ENCODE data around the gene HOXC10. TPM values are rescaled to one million over a fixed set of nuclear protein-coding genes. Genes with fewer than 3 reads are reported as not detected.
A peak's percentile ranks its signal among the peaks of the same experiment; 100 is the strongest.

HOXC10 gene
- total RNA-seq, 1 experiment from 2014 or later: not detected

- H3K36me3 ChIP-seq (replicated peaks; ENCODE audit: control insufficient read depth, insufficient read depth, low read length): no peaks in the 10 kb centered on the region
- H3K4me3 ChIP-seq (ENCODE audit: insufficient read depth, low read depth, low read length): no peak overlapping the region
- DNase-seq: peak; percentile 77
- H3K27me3 ChIP-seq (ENCODE audit: control insufficient read depth, insufficient read depth, low read length): peaks cover 100% of the 10 kb centered on the region
Measured at GRCh38 chr12:53955036-53955775, 29.7 kb upstream of the HOXC10 start.

GRCh38 chr12:53955776-53956250, 29.1 kb upstream of the HOXC10 start:
- no peak for DNase-seq

GRCh38 chr12:53956251-53956887, 28.6 kb upstream of the HOXC10 start:
- H3K4me3 ChIP-seq (ENCODE audit: insufficient read depth, low read depth, low read length): no peak overlapping the region
- DNase-seq: no peak
- no peaks in the 10 kb centered on the region for H3K36me3 ChIP-seq (replicated peaks; ENCODE audit: control insufficient read depth, insufficient read depth, low read length)
- H3K27me3 ChIP-seq (ENCODE audit: control insufficient read depth, insufficient read depth, low read length): peaks cover 100% of the 10 kb centered on the region

More at GRCh38 chr12:53955776-53956250, 29.1 kb upstream of the HOXC10 start:
- peaks cover 100% of the 10 kb centered on the region for H3K27me3 ChIP-seq (ENCODE audit: control insufficient read depth, insufficient read depth, low read length)
- no peak overlapping the region for H3K4me3 ChIP-seq (ENCODE audit: insufficient read depth, low read depth, low read length)
- H3K36me3 ChIP-seq (replicated peaks; ENCODE audit: control insufficient read depth, insufficient read depth, low read length): no peaks in the 10 kb centered on the region

- peaks cover 100% of the 10 kb centered on the region for H3K27me3 ChIP-seq (ENCODE audit: control insufficient read depth, insufficient read depth, low read length)
- no peak for DNase-seq
- no peaks in the 10 kb centered on the region for H3K36me3 ChIP-seq (replicated peaks; ENCODE audit: control insufficient read depth, insufficient read depth, low read length)
- H3K4me3 ChIP-seq (ENCODE audit: insufficient read depth, low read depth, low read length): no peak overlapping the region
Measured at GRCh38 chr12:53956914-53957536, 27.9 kb upstream of the HOXC10 start.

GRCh38 chr12:53958128-53958527, 26.8 kb upstream of the HOXC10 start:
- H3K27me3 ChIP-seq (ENCODE audit: control insufficient read depth, insufficient read depth, low read length): peaks cover 100% of the 10 kb centered on the region
- DNase-seq: no peak
- H3K4me3 ChIP-seq (ENCODE audit: insufficient read depth, low read depth, low read length): no peak overlapping the region
- H3K36me3 ChIP-seq (replicated peaks; ENCODE audit: control insufficient read depth, insufficient read depth, low read length): no peaks in the 10 kb centered on the region

GRCh38 chr12:53959314-53959713, 25.6 kb upstream of the HOXC10 start:
- Histone ChIP-seq H3K27me3 (ENCODE audit: control insufficient read depth, insufficient read depth, low read length) (peaks cover 100% of the 10 kb centered on the region), H3K36me3 (replicated peaks; ENCODE audit: control insufficient read depth, insufficient read depth, low read length) (no peaks in the 10 kb centered on the region), H3K4me3 (ENCODE audit: insufficient read depth, low read depth, low read length) (no peak overlapping the region)
- no peak for DNase-seq

- Histone ChIP-seq H3K27me3 (ENCODE audit: control insufficient read depth, insufficient read depth, low read length) (peaks cover 100% of the 10 kb centered on the region), H3K36me3 (replicated peaks; ENCODE audit: control insufficient read depth, insufficient read depth, low read length) (no peaks in the 10 kb centered on the region), H3K4me3 (ENCODE audit: insufficient read depth, low read depth, low read length) (no peak overlapping the region)
- DNase-seq: no peak
Measured at GRCh38 chr12:53960187-53961024, 24.5 kb upstream of the HOXC10 start.

GRCh38 chr12:53961025-53961761, 23.8 kb upstream of the HOXC10 start:
- DNase-seq: peak; percentile 83
- Histone ChIP-seq H3K36me3 (replicated peaks; ENCODE audit: control insufficient read depth, insufficient read depth, low read length) (no peaks in the 10 kb centered on the region), H3K27me3 (ENCODE audit: control insufficient read depth, insufficient read depth, low read length) (peaks cover 100% of the 10 kb centered on the region), H3K4me3 (ENCODE audit: insufficient read depth, low read depth, low read length) (no peak overlapping the region)

- Histone ChIP-seq H3K36me3 (replicated peaks; ENCODE audit: control insufficient read depth, insufficient read depth, low read length) (no peaks in the 10 kb centered on the region), H3K27me3 (ENCODE audit: control insufficient read depth, insufficient read depth, low read length) (peaks cover 100% of the 10 kb centered on the region), H3K4me3 (ENCODE audit: insufficient read depth, low read depth, low read length) (no peak overlapping the region)
- DNase-seq: no peak
Measured at GRCh38 chr12:53963005-53963404, 21.9 kb upstream of the HOXC10 start.

- DNase-seq: peak; percentile 73
Measured at GRCh38 chr12:53963434-53964314, 21.3 kb upstream of the HOXC10 start.

GRCh38 chr12:53964315-53964713, 20.6 kb upstream of the HOXC10 start:
- H3K27me3 ChIP-seq (ENCODE audit: control insufficient read depth, insufficient read depth, low read length): peaks cover 100% of the 10 kb centered on the region
- DNase-seq: no peak
- H3K36me3 ChIP-seq (replicated peaks; ENCODE audit: control insufficient read depth, insufficient read depth, low read length): no peaks in the 10 kb centered on the region
- no peak overlapping the region for H3K4me3 ChIP-seq (ENCODE audit: insufficient read depth, low read depth, low read length)

More at GRCh38 chr12:53963434-53964314, 21.3 kb upstream of the HOXC10 start:
- H3K27me3 ChIP-seq (ENCODE audit: control insufficient read depth, insufficient read depth, low read length): peaks cover 100% of the 10 kb centered on the region
- H3K36me3 ChIP-seq (replicated peaks; ENCODE audit: control insufficient read depth, insufficient read depth, low read length): no peaks in the 10 kb centered on the region
- H3K4me3 ChIP-seq (ENCODE audit: insufficient read depth, low read depth, low read length): no peak overlapping the region

GRCh38 chr12:53965281-53966084, 19.5 kb upstream of the HOXC10 start:
- Histone ChIP-seq H3K4me3 (ENCODE audit: insufficient read depth, low read depth, low read length) (peak overlapping the region; percentile 12; the same call in 1 of the 2 replicates), H3K36me3 (replicated peaks; ENCODE audit: control insufficient read depth, insufficient read depth, low read length) (no peaks in the 10 kb centered on the region), H3K27me3 (ENCODE audit: control insufficient read depth, insufficient read depth, low read length) (peaks cover 100% of the 10 kb centered on the region)
- DNase-seq: peak; percentile 85
